Duodenal mucosa (tissue), 2 donors: ENCODE data around the gene RBKS.
"Not testable (repeated sequence)": the region's sequence is repeated elsewhere in the genome, so short reads cannot be mapped to it uniquely, and the experiment has no call there.

Source experiments
- H3K27ac ChIP-seq: one replicate; pipeline ENCODE4 v1.7.0; 2013; ENCODE audit warnings: low read depth, low read length
- H3K27me3 ChIP-seq, 2 donors: one replicate each; pipeline ENCODE4 v1.7.0; 2013; ENCODE audit warnings: low read length in 2 of 2, control low read depth in 1 of 2; ENCODE audit not compliant: insufficient read depth in 2 of 2, control insufficient read depth in 1 of 2
- H3K36me3 ChIP-seq, 2 donors: one replicate each; pipeline ENCODE4 v1.7.0; 2013; ENCODE audit warnings: low read length in 2 of 2, control low read depth in 1 of 2; ENCODE audit not compliant: insufficient read depth in 2 of 2, control insufficient read depth in 1 of 2
- H3K4me1 ChIP-seq, 2 donors: one replicate each; pipeline ENCODE4 v1.7.0; 2013; ENCODE audit warnings: low read length in 2 of 2, control low read depth in 1 of 2; ENCODE audit not compliant: insufficient read depth in 2 of 2, control insufficient read depth in 1 of 2
- H3K4me3 ChIP-seq, 2 donors: one replicate each; pipeline ENCODE4 v1.7.0; 2013; ENCODE audit warnings: low read length in 2 of 2, low read depth in 1 of 2
- H3K9ac ChIP-seq, 2 donors: one replicate each; pipeline ENCODE4 v1.7.0; 2013; ENCODE audit warnings: low read length in 2 of 2, low read depth in 1 of 2
- H3K9me3 ChIP-seq, 2 donors: one replicate each; pipeline ENCODE4 v1.7.0; 2013; ENCODE audit warnings: low read length in 2 of 2, control low read depth in 1 of 2; ENCODE audit not compliant: control insufficient read depth in 1 of 2

Gene RBKS

GRCh38 chr2:27763907-27764267, 126.3 kb downstream of the RBKS start:
- no peaks in the 10 kb centered on the region for H3K36me3 ChIP-seq
- H3K27me3 ChIP-seq = no peaks in the 10 kb centered on the region
- peaks cover 27 to 30% of the 10 kb centered on the region in 2 donors for H3K4me1 ChIP-seq
- no peak overlapping the region for H3K9ac ChIP-seq
- H3K4me3 ChIP-seq = no peak overlapping the region
- H3K27ac ChIP-seq = no peak overlapping the region
- H3K9me3 ChIP-seq = no peaks in the 10 kb centered on the region

DNA sequence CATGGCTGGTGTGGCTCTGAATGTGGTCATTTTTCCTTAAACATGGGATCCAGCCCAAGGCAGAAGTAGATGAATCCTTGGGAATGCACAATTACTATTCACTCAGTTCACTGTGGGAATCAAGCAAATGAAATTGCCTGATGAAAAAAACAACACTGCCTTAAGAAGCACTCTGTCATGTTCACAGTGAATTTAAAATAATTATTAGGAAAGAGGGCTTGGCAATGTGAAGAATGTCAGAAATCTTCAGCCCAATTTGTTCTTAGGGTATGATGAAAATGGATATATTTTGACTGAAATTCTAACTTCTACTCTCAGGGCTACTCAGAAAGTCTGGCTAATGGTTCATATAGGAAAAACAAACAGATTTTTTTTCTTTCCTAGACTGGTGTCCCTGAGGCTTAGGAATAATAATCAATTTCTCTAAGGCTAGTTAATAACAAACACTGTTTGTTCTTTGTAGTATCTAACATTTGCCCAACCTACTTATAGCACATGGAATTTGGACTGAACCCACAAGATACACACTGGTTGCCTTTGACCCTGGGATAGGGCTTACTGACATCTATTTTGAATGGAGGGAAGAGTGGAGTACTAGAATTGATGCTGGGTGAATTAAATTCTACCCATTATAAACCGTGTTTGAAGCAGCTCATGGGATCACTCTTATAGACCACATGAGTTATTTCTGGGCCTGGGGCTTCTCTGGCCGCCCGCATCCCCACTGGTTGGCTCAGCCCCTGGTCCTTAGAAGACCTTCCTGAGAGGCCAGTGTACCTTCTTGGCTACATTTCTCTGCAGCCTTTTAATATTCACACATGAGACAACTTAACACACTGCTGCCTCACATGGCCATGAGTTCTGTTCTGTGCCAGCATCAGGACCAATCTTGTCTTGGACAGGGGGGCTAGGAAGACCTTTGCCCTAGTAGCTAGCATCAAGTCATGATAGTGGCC, 127.0 kb downstream of the RBKS start:
- H3K27ac ChIP-seq = no peak overlapping the region
- no peaks in the 10 kb centered on the region for H3K27me3 ChIP-seq
- peaks cover 27 to 30% of the 10 kb centered on the region in 2 donors for H3K4me1 ChIP-seq
- H3K36me3 ChIP-seq = no peaks in the 10 kb centered on the region
- H3K9me3 ChIP-seq = no peaks in the 10 kb centered on the region
- no peak overlapping the region for H3K4me3 ChIP-seq
- H3K9ac ChIP-seq = no peak overlapping the region

DNA sequence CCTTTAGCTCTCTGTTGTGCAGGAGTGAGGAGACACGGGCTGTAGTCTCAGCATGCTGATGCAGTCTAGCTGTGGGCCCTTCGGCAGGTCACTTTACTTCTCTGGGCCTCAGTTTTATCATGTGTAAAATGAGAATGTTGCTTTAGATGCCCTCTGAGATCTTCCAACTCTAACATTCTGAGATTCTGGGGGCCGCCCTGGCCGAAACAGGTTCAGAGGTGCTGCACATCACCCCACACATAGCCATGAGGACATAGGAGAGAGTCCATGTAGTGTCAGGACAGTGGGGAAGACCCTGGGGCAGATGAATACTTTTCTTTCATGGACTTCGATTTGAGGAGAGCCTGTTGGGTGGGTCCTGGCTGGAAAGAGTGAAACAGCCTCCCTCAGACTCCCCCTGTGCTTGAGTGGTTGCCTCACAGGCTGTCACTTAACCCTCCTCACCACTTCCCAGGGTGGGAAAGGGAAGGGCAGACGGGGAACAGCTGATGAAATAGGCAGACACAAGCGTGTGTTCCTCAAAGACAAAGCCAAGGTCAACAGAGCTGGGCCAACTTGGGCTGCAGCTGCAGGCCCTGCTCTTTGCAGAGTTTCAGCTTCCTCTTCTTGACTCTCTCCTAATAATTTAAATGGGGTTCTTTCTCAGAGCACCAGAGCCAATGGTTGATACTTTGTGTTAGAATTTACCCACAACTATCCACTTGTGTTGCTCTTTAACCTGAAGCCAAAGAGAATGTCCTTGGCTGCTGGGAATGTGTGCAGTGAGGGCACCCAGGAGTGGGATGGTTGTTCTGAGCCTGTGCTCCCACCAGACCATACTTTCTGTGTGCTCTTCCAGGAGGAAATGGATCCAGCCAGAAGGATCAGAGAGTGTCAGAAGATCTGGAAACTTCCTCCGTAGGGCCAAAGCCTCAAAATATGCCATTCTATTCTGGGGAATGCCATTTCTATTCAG, 133.4 kb downstream of the RBKS start:
- H3K4me1 ChIP-seq = peaks cover 11 to 22% of the 10 kb centered on the region in 2 donors
- H3K27me3 ChIP-seq = no peaks in the 10 kb centered on the region
- no peaks in the 10 kb centered on the region for H3K36me3 ChIP-seq
- H3K9ac ChIP-seq = no peak overlapping the region
- no peak overlapping the region for H3K27ac ChIP-seq
- H3K9me3 ChIP-seq = no peaks in the 10 kb centered on the region
- no peak overlapping the region for H3K4me3 ChIP-seq

DNA sequence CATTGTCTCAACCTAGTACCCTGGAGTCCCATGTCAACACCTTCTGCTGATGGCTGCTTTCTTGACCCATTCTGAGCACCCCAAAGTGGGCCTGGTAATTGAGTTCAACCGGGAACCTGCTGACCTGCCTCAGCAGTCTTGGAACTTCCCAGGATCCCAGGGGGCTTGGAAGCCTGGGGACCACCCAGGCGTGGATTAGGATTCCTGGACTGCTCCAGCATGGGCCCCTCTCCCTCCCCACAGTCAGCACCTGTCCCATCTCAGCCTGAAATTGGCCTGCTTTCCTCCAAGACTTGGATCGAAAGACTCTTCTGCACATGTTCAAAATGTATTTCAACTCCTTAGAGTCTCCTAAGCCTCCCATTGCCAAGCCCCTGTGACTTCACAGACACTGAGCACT, 134.1 kb downstream of the RBKS start:
- Histone ChIP-seq H3K4me1 (peaks cover 11 to 17% of the 10 kb centered on the region in 2 donors), H3K9ac (no peak overlapping the region), H3K36me3 (no peaks in the 10 kb centered on the region), H3K27ac (no peak overlapping the region), H3K27me3 (no peaks in the 10 kb centered on the region), H3K9me3 (no peaks in the 10 kb centered on the region), H3K4me3 (no peak overlapping the region)

- Histone ChIP-seq H3K4me3 (no peak overlapping the region), H3K27ac (no peak overlapping the region), H3K27me3 (no peaks in the 10 kb centered on the region), H3K4me1 (peaks cover 11 to 14% of the 10 kb centered on the region in 2 donors), H3K9ac (no peak overlapping the region), H3K36me3 (no peaks in the 10 kb centered on the region), H3K9me3 (no peaks in the 10 kb centered on the region)
Observed at GRCh38 chr2:27754831-27755230, 135.4 kb downstream of the RBKS start.

DNA sequence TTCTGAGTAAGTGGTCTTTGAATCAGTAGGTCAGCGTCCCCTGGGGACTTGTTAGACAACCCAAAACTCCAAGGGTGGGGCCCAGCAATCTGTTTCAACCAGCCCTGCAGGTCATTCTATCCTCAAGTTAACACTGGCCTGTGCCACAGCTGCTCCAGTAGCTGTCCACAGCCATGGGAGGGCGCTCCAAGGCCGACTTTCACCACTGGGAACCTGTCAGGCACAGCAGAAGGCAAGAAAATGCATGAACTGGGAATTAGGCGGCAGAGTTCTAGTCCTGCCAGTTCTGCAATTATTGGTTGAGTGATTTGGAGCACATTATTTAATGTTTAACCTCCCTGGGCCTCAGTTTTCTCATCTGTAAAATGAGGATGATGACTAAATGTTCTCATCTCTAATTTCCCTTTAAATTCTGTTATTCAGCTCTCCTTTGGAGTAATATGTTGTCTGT, 136.0 kb downstream of the RBKS start:
- H3K27ac ChIP-seq = no peak overlapping the region
- no peaks in the 10 kb centered on the region for H3K9me3 ChIP-seq
- H3K4me3 ChIP-seq = no peak overlapping the region
- no peaks in the 10 kb centered on the region for H3K36me3 ChIP-seq
- no peaks in the 10 kb centered on the region for H3K27me3 ChIP-seq
- H3K9ac ChIP-seq = no peak overlapping the region
- H3K4me1 ChIP-seq = peaks cover 11 to 14% of the 10 kb centered on the region in 2 donors

GRCh38 chr2:27752551-27753237, 137.5 kb downstream of the RBKS start:
- Histone ChIP-seq H3K9ac (peak overlapping the region; percentile 45 to 64), H3K4me1 (peaks cover 11 to 14% of the 10 kb centered on the region in 2 donors), H3K9me3 (no peaks in the 10 kb centered on the region), H3K27ac (peak overlapping the region; percentile 58), H3K36me3 (no peaks in the 10 kb centered on the region), H3K4me3 (peak overlapping the region; percentile 50 to 53), H3K27me3 (no peaks in the 10 kb centered on the region)

DNA sequence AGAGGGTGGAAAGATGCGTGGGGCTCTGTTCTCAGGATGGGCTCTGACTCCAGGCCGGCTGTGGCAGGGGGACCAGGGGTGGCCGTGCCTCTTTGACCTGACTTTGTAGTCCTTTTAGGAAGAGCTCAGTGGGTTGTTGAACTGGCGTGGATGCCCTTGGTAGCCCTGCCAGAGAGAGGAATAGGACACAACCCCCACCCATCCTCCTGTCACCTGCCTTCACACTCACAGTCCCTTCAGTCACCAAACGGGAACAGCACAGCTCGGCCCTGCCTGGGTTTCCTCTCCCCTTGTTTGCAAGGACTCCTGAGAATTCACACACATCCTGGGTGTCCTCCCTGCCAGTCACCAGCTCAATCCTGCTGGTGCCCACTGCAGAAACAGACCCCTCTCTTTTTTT, 138.8 kb downstream of the RBKS start:
- Histone ChIP-seq H3K27ac (no peak overlapping the region), H3K27me3 (no peaks in the 10 kb centered on the region), H3K9ac (no peak overlapping the region), H3K4me3 (no peak overlapping the region), H3K4me1 (peaks cover 11 to 14% of the 10 kb centered on the region in 2 donors), H3K36me3 (no peaks in the 10 kb centered on the region), H3K9me3 (no peaks in the 10 kb centered on the region)

GRCh38 chr2:27748803-27749554, 141.2 kb downstream of the RBKS start:
- H3K9ac ChIP-seq, H3K27ac ChIP-seq, H3K4me3 ChIP-seq, H3K9me3 ChIP-seq, H3K36me3 ChIP-seq, H3K27me3 ChIP-seq: not testable (repeated sequence)
- H3K4me1 ChIP-seq = peaks cover 11 to 14% of the 10 kb centered on the region in 2 donors
